Astrocyte of the cerebellum (primary cell): Measurements from ENCODE around the gene PALMD.

ENCODE experiments used
- DNase-seq: peaks from one replicate; pipeline ENCODE4 v3.0.0-alpha.2; 2011; ENCODE audit warnings: low read depth
- H3K4me3 ChIP-seq: 2 replicates; pipeline ENCODE4 v1.5.1; 2011; ENCODE audit warnings: mild to moderate bottlenecking, low read depth, low read length, moderate library complexity
- CTCF ChIP-seq: IDR thresholded peaks from 2 replicates; pipeline ENCODE4 v1.5.1; 2012; ENCODE audit warnings: low read length, low read depth, moderate library complexity, mild to moderate bottlenecking; ENCODE audit errors: missing control alignments
- in situ Hi-C: cut with HindIII; loops from 2 replicates; pipeline ENCODE4 v1.10.0; 2017; ENCODE audit warnings: low sequenced_read_pairs

PALMD gene

DNA sequence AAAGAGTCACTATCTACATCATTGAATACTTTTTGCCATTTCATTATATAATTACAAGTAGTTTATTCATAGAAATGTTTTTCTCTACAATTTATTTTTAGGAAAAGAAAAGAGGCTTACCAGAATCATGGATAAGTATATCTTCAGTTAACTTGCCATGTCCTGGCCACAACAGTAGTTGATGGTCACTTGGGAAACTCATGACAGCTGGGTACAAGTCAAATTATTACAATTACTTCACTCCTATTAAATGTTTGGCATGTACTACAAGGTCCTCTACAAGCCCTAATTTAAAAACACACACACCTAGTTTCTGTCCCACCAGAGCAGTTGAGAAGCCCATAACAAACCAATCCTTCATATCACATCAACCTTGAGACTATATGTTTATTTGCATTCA is 29.4 kb downstream of the PALMD start:
- in situ Hi-C loops, result loop anchor here (25.0 kb wide), 1 partner anchor 863 kb away; no protein-coding TSS in a partner anchor
- H3K4me3 ChIP-seq, result no peak overlapping the region
- no peak for DNase-seq
- TF ChIP-seq CTCF, result no peak

GRCh38 chr1:99675994-99676393 is 30.1 kb downstream of the PALMD start:
- in situ Hi-C loops, result loop anchor here (25.0 kb wide), 1 partner anchor 864 kb away; no protein-coding TSS in a partner anchor
- no peak overlapping the region for H3K4me3 ChIP-seq
- TF ChIP-seq CTCF, result no peak
- DNase-seq, result no peak

GRCh38 chr1:99676876-99677275 is 31.0 kb downstream of the PALMD start:
- DNase-seq, result no peak
- in situ Hi-C loops, result loop anchor here (25.0 kb wide), 1 partner anchor 865 kb away; no protein-coding TSS in a partner anchor
- TF ChIP-seq CTCF, result no peak

DNA sequence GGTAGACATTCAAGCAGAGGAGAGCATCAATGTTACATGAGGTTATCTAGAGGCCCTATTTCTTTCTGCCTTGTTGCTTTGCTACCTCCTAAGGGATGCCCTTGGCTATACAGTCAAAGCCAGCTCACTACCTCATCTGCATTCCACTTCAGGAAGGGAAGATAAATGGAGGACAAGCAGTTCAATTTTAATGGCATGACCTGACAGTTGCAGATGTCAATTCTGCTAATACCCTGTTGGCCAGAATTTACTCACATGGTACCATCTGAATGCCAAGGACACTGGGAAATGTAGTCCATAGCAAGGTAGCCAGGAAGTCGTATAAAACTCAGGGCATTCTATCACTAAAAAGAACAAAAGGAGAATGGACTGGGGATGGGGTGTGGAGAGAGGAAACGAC is 31.5 kb downstream of the PALMD start:
- H3K4me3 ChIP-seq, result no peak overlapping the region
- TF ChIP-seq CTCF, result no peak
- DNase-seq, result no peak
- in situ Hi-C loops, result loop anchor here (25.0 kb wide), 1 partner anchor 865 kb away; no protein-coding TSS in a partner anchor

More at GRCh38 chr1:99676876-99677275, 31.0 kb downstream of the PALMD start:
- H3K4me3 ChIP-seq, result no peak overlapping the region

GRCh38 chr1:99680270-99680669 is 34.4 kb downstream of the PALMD start:
- TF ChIP-seq CTCF, result no peak
- in situ Hi-C loops, result loop anchor here (25.0 kb wide), 1 partner anchor 868 kb away; no protein-coding TSS in a partner anchor
- H3K4me3 ChIP-seq, result no peak overlapping the region
- no peak for DNase-seq

- no peak for TF ChIP-seq CTCF
- no peak overlapping the region for H3K4me3 ChIP-seq
- in situ Hi-C loops, result loop anchor here (25.0 kb wide), 1 partner anchor 869 kb away; no protein-coding TSS in a partner anchor
- no peak for DNase-seq
Measured at GRCh38 chr1:99681583-99681982, 35.7 kb downstream of the PALMD start.
